Esophagus muscularis mucosa (tissue), 4 donors: ENCODE data around the gene TRPT1. TPM values are rescaled to one million over a fixed set of nuclear protein-coding genes. Genes with fewer than 3 reads are reported as not detected.

ENCODE experiments used
- DNase-seq: peaks from one replicate; pipeline ENCODE4 v3.0.0-alpha.2; 2017; ENCODE audit errors: extremely low spot score
- H3K27ac ChIP-seq, 4 donors: fragments of 200-600 bp; sonication (generic); replicated peaks in 1 of 4; 1 replicate in 3 of 4; 2 replicates in 1 of 4; pipeline ENCODE4 v1.5.1; 2016 to 2019; ENCODE audit warnings: mild to moderate bottlenecking in 1 of 4
- H3K27me3 ChIP-seq, 4 donors: fragments of 200-600 bp; sonication (generic); one replicate each; pipeline versions ENCODE4 v1.5.1 to v1.6.0; 2016 to 2019
- H3K36me3 ChIP-seq, 4 donors: fragments of 200-600 bp; sonication (generic); one replicate each; pipeline ENCODE4 v1.5.1; 2016 to 2019
- H3K4me1 ChIP-seq, 4 donors: fragments of 200-600 bp; sonication (generic); one replicate each; pipeline ENCODE4 v1.5.1; 2016 to 2019
- H3K4me3 ChIP-seq, 4 donors: fragments of 200-600 bp; sonication (generic); 1 replicate in 2 of 4; 2 replicates in 2 of 4; pipeline ENCODE4 v1.5.1; 2016 to 2019; ENCODE audit warnings: mild to moderate bottlenecking in 4 of 4, moderate library complexity in 1 of 4
- H3K9me3 ChIP-seq, 4 donors: fragments of 200-600 bp; sonication (generic); 1 replicate in 3 of 4; 2 replicates in 1 of 4; pipeline ENCODE4 v1.5.1; 2016 to 2019
- CTCF ChIP-seq, 3 experiments: fragments of 200-600 bp in 2 of 3; fragments of 450-650 bp in 1 of 3; sonication (generic) in 2 of 3; IDR thresholded peaks; one replicate each; pipeline ENCODE4 v1.5.1; 2017 to 2019; ENCODE audit warnings: antibody characterized with exemption in 3 of 3, mild to moderate bottlenecking in 2 of 3, moderate library complexity in 1 of 3
- EP300 ChIP-seq: sonication (generic); formaldehyde crosslinking; IDR thresholded peaks from one replicate; pipeline ENCODE4 v1.6.1; 2017; ENCODE audit warnings: antibody characterized with exemption
- POLR2A ChIP-seq: fragments of 450-650 bp; IDR thresholded peaks from one replicate; pipeline ENCODE4 v1.6.1; 2017; ENCODE audit warnings: antibody characterized with exemption, moderate library complexity, mild to moderate bottlenecking, low read depth
- POLR2AphosphoS5 ChIP-seq, 2 donors: sonication (generic); formaldehyde crosslinking; IDR thresholded peaks; one replicate each; pipeline ENCODE4 v1.6.1; 2017; ENCODE audit warnings: antibody characterized with exemption in 2 of 2
- WGBS: methylation state at CpG from one replicate; pipeline ENCODE4 v1.1.5; 2018; 5-methylcytosine and 5-hydroxymethylcytosine counted together
- intact Hi-C: fragments of 100-400 bp; cut with DNase I; formaldehyde crosslinking; loops from one replicate; pipeline ENCODE4 v1.15.1; 2023
- total RNA-seq, 4 donors: library from RNA; depleted of rRNA; stranded (reverse); fragments of >200 nt; gene quantifications; one replicate each; pipeline versions ENCODE4 v1.1.0 to v1.2.1, GENCODE V29; 2016

The TRPT1 gene
- total RNA-seq, 4 donors from 2014 or later, result 42.3 to 90.5 (median 72.1) TPM

GRCh38 chr11:64176751-64177150 is 49.2 kb downstream of the TRPT1 start:
- intact Hi-C loops, result no loop called here
- Histone ChIP-seq H3K9me3 (no peaks in the 10 kb centered on the region), H3K27me3 (no peaks in the 10 kb centered on the region), H3K4me1 (peaks cover 13 to 18% (median 14%) of the 10 kb centered on the region in 4 donors), H3K27ac (no peak overlapping the region), H3K36me3 (no peaks in the 10 kb centered on the region), H3K4me3 (no peak overlapping the region)
- WGBS, result 86% methylated on average over 8 of the region's 8 CpGs
- DNase-seq, result no peak
- TF ChIP-seq POLR2A (no peak), EP300 (no peak), CTCF (IDR thresholded peaks at IDR 0.05) (no peak), POLR2AphosphoS5 (IDR thresholded peaks at IDR 0.05) (no peak)

Other genes with a start within 250 kb of the TRPT1 start
- 10 to 100 TPM; 57.7 to 70.5 (median 65.4) TPM for gene OTUB1, start 239.7 kb downstream of the TRPT1 start, total RNA-seq
- gene FLRT1, start 190.3 kb downstream of the TRPT1 start, total RNA-seq, result 1 to 10 TPM; 2.1 to 5.0 (median 3.1) TPM
- 10 to 100 TPM; 28.8 to 70.7 (median 33.7) TPM for gene MACROD1, start 60.1 kb downstream of the TRPT1 start, total RNA-seq
- 100 to 1,000 TPM in 3 of 4 donors, 10 to 100 TPM in 1; 82.2 to 116 (median 101) TPM for gene STIP1, start 40.0 kb downstream of the TRPT1 start, total RNA-seq
- 10 to 100 TPM; 12.9 to 35.5 (median 15.5) TPM for gene FERMT3, start 19.5 kb downstream of the TRPT1 start, total RNA-seq
- gene NUDT22, start 88 bp upstream of the TRPT1 start, total RNA-seq, result 10 to 100 TPM; 37.8 to 58.7 (median 48.6) TPM
- 10 to 100 TPM; 19.4 to 40.4 (median 25.3) TPM for gene DNAJC4, start 4.4 kb upstream of the TRPT1 start, total RNA-seq
- gene VEGFB, start 8.4 kb upstream of the TRPT1 start, total RNA-seq, result 100 to 1,000 TPM in 2 of 4 donors, 10 to 100 TPM in 2; 92.3 to 144 (median 108) TPM
- 10 to 100 TPM; 49.0 to 87.8 (median 65.5) TPM for gene FKBP2, start 14.9 kb upstream of the TRPT1 start, total RNA-seq
- 10 to 100 TPM; 50.4 to 92.9 (median 79.8) TPM for gene PPP1R14B, start 20.8 kb upstream of the TRPT1 start, total RNA-seq
- gene PLCB3, start 25.3 kb upstream of the TRPT1 start, total RNA-seq, result 10 to 100 TPM; 18.9 to 36.5 (median 25.3) TPM
- gene BAD, start 58.5 kb upstream of the TRPT1 start, total RNA-seq, result 100 to 1,000 TPM in 3 of 4 donors, 10 to 100 TPM in 1; 99.3 to 138 (median 122) TPM
- 10 to 100 TPM; 20.9 to 36.1 (median 25.4) TPM for gene GPR137, start 59.7 kb upstream of the TRPT1 start, total RNA-seq
- gene KCNK4, start 65.1 kb upstream of the TRPT1 start, total RNA-seq, result not detected
- gene CATSPERZ, start 74.2 kb upstream of the TRPT1 start, total RNA-seq, result under 1 TPM in 1 of 4 donors, not detected in 3; 0.80 TPM
- 10 to 100 TPM; 63.5 to 95.8 (median 76.1) TPM for gene ESRRA, start 79.3 kb upstream of the TRPT1 start, total RNA-seq
- gene TRMT112, start 91.4 kb upstream of the TRPT1 start, total RNA-seq, result 100 to 1,000 TPM; 202 to 281 (median 212) TPM
- 100 to 1,000 TPM; 144 to 178 (median 155) TPM for gene PRDX5, start 91.9 kb upstream of the TRPT1 start, total RNA-seq
- gene CCDC88B, start 114.0 kb upstream of the TRPT1 start, total RNA-seq, result 10 to 100 TPM in 1 of 4 donors, 1 to 10 TPM in 3; 7.0 to 12.5 (median 8.2) TPM
- 10 to 100 TPM; 19.1 to 36.1 (median 26.0) TPM for gene RPS6KA4, start 133.0 kb upstream of the TRPT1 start, total RNA-seq